Osteocyte (in vitro differentiated cells): ENCODE results near the gene OR10P1. TPM values are rescaled to one million over a fixed set of nuclear protein-coding genes. Genes with fewer than 3 reads are reported as not detected.

Experiments used
- DNase-seq: peaks from one replicate; pipeline ENCODE4 v3.0.0; 2021; ENCODE audit warnings: mixed read lengths; ENCODE audit not compliant: unreplicated experiment; ENCODE audit errors: extremely low spot score
- H3K27ac Mint-ChIP-seq: one replicate; pipeline ENCODE4 v1.8.0; 2021; ENCODE audit warnings: mild to moderate bottlenecking, mixed read lengths; ENCODE audit not compliant: unreplicated experiment
- H3K27me3 Mint-ChIP-seq: one replicate; pipeline ENCODE4 v1.8.0; 2021; ENCODE audit warnings: mixed read lengths; ENCODE audit not compliant: unreplicated experiment
- H3K36me3 Mint-ChIP-seq: one replicate; pipeline ENCODE4 v1.8.0; 2021; ENCODE audit warnings: mixed read lengths; ENCODE audit not compliant: unreplicated experiment
- H3K4me1 Mint-ChIP-seq: one replicate; pipeline ENCODE4 v1.8.0; 2021; ENCODE audit warnings: mixed read lengths; ENCODE audit not compliant: unreplicated experiment
- H3K4me3 Mint-ChIP-seq: one replicate; pipeline ENCODE4 v1.8.0; 2021; ENCODE audit warnings: mild to moderate bottlenecking, moderate library complexity, mixed read lengths; ENCODE audit not compliant: unreplicated experiment
- H3K9me3 Mint-ChIP-seq: one replicate; pipeline ENCODE4 v1.8.0; 2021; ENCODE audit warnings: mixed read lengths; ENCODE audit not compliant: unreplicated experiment
- total RNA-seq: library from RNA; stranded (reverse); gene quantifications from 2 replicates; pipeline ENCODE4 v1.2.1, GENCODE V29; 2021
- TF ChIP-seq, protein P1 (sequence below): fragments of 200-600 bp; sonication (generic); IDR thresholded peaks from 2 replicates; pipeline ENCODE4 v1.5.0; 2021; ENCODE audit warnings: antibody characterized with exemption, mild to moderate bottlenecking, moderate library complexity

The OR10P1 gene
- total RNA-seq, 1 donor from 2014 or later, result not detected

GRCh38 chr12:55631056-55631455, 5.6 kb upstream of the OR10P1 start:
- no peak for DNase-seq
- Mint-ChIP-seq H3K4me3 (no peak overlapping the region), H3K9me3 (no peaks in the 10 kb centered on the region), H3K27me3 (peaks cover 57% of the 10 kb centered on the region), H3K36me3 (no peaks in the 10 kb centered on the region), H3K4me1 (no peaks in the 10 kb centered on the region), H3K27ac (no peak overlapping the region)
- TF ChIP-seq, protein P1, sequence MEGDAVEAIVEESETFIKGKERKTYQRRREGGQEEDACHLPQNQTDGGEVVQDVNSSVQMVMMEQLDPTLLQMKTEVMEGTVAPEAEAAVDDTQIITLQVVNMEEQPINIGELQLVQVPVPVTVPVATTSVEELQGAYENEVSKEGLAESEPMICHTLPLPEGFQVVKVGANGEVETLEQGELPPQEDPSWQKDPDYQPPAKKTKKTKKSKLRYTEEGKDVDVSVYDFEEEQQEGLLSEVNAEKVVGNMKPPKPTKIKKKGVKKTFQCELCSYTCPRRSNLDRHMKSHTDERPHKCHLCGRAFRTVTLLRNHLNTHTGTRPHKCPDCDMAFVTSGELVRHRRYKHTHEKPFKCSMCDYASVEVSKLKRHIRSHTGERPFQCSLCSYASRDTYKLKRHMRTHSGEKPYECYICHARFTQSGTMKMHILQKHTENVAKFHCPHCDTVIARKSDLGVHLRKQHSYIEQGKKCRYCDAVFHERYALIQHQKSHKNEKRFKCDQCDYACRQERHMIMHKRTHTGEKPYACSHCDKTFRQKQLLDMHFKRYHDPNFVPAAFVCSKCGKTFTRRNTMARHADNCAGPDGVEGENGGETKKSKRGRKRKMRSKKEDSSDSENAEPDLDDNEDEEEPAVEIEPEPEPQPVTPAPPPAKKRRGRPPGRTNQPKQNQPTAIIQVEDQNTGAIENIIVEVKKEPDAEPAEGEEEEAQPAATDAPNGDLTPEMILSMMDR, result no peak

DNA sequence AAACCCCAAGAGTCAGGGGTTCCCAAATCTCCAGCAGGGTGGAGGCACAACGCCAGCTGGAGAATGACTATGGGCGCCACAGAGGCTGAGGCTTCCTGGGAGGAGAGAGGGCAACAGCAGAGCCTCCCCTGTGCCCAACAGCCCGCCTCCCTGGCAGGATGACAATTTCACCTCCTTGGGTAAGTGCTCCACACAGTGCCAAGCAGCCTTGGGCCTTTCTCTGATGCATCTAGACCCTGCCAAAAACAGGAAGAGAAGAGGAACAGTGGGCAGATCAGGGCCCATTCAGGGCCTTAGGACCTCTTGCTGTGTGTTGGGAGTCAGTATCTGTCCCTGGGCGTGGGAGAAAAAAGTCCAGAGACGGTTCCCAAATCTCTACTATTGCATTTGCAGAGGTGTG, 5.0 kb upstream of the OR10P1 start:
- peaks cover 55% of the 10 kb centered on the region for H3K27me3 Mint-ChIP-seq

GRCh38 chr12:55633151-55633550, 3.5 kb upstream of the OR10P1 start:
- Mint-ChIP-seq H3K4me1 (no peaks in the 10 kb centered on the region), H3K27me3 (peaks cover 54% of the 10 kb centered on the region)
- no peak for DNase-seq

More for the DNA sequence above, 5.0 kb upstream of the OR10P1 start:
- Mint-ChIP-seq H3K9me3 (no peaks in the 10 kb centered on the region), H3K4me1 (no peaks in the 10 kb centered on the region), H3K36me3 (no peaks in the 10 kb centered on the region), H3K4me3 (no peak overlapping the region), H3K27ac (no peak overlapping the region)
- TF ChIP-seq, protein P1, result no peak
- no peak for DNase-seq

DNA sequence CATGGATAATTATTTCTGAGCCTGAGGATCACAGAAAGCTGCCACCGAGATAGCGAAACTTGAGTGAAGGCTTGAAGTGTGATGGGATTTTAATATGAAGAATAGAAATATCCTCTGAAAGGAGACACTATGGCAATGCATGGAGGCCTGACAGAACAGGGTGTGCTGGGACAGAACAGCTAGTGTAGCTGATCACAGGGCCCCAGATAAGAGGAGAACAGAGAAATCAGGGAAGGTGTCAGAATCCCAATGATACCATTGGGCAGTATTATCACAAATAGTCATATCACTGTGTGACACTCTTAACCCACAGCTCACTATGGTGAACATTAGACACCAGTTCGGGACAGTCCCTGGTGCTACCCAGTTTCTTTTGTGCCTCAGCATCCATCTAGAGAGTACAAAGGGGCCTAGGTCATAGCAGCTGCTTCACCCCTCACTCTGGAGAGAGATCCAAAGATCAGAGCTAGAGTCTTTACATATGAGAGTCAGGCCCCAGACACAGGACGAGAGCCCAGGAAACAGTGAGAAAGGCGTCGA, 506 bp upstream of the OR10P1 start:
- H3K27ac Mint-ChIP-seq, result no peak overlapping the region
- no peaks in the 10 kb centered on the region for H3K9me3 Mint-ChIP-seq
- TF ChIP-seq, protein P1, result no peak
- no peaks in the 10 kb centered on the region for H3K4me1 Mint-ChIP-seq
- H3K36me3 Mint-ChIP-seq, result no peaks in the 10 kb centered on the region
- DNase-seq, result no peak
- H3K27me3 Mint-ChIP-seq, result peaks cover 50% of the 10 kb centered on the region
- H3K4me3 Mint-ChIP-seq, result no peak overlapping the region

More at GRCh38 chr12:55633151-55633550, 3.5 kb upstream of the OR10P1 start:
- Mint-ChIP-seq H3K9me3 (no peaks in the 10 kb centered on the region), H3K4me3 (no peak overlapping the region), H3K27ac (no peak overlapping the region), H3K36me3 (no peaks in the 10 kb centered on the region)
- TF ChIP-seq, protein P1, result no peak

DNA sequence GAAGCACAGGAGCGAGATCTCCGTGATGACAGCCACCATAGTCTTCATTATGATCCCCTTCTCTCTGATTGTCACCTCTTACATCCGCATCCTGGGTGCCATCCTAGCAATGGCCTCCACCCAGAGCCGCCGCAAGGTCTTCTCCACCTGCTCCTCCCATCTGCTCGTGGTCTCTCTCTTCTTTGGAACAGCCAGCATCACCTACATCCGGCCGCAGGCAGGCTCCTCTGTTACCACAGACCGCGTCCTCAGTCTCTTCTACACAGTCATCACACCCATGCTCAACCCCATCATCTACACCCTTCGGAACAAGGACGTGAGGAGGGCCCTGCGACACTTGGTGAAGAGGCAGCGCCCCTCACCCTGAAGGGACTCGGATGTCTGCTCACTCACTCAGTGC, 775 bp downstream of the OR10P1 start:
- Mint-ChIP-seq H3K4me3 (no peak overlapping the region), H3K36me3 (no peaks in the 10 kb centered on the region), H3K4me1 (no peaks in the 10 kb centered on the region), H3K9me3 (no peaks in the 10 kb centered on the region), H3K27ac (no peak overlapping the region), H3K27me3 (peaks cover 48% of the 10 kb centered on the region)
- TF ChIP-seq, protein P1, result no peak
- DNase-seq, result no peak
